Stimulated activated CD4-positive, alpha-beta T cell treated with anti-CD3 and anti-CD28 coated beads, Interleukin-4, amount 100 ng/mL, for 4 hours (primary cell): Measurements from ENCODE around the gene PRPF39.
"Not testable (repeated sequence)": the region's sequence is repeated elsewhere in the genome, so short reads cannot be mapped to it uniquely, and the experiment has no call there.

Source experiments
- DNase-seq, 2 experiments: peaks; one replicate each; pipeline ENCODE4 v3.0.0-alpha.2; 2020

PRPF39 gene, protein sequence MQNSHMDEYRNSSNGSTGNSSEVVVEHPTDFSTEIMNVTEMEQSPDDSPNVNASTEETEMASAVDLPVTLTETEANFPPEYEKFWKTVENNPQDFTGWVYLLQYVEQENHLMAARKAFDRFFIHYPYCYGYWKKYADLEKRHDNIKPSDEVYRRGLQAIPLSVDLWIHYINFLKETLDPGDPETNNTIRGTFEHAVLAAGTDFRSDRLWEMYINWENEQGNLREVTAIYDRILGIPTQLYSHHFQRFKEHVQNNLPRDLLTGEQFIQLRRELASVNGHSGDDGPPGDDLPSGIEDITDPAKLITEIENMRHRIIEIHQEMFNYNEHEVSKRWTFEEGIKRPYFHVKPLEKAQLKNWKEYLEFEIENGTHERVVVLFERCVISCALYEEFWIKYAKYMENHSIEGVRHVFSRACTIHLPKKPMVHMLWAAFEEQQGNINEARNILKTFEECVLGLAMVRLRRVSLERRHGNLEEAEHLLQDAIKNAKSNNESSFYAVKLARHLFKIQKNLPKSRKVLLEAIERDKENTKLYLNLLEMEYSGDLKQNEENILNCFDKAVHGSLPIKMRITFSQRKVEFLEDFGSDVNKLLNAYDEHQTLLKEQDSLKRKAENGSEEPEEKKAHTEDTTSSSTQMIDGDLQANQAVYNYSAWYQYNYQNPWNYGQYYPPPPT

DNA sequence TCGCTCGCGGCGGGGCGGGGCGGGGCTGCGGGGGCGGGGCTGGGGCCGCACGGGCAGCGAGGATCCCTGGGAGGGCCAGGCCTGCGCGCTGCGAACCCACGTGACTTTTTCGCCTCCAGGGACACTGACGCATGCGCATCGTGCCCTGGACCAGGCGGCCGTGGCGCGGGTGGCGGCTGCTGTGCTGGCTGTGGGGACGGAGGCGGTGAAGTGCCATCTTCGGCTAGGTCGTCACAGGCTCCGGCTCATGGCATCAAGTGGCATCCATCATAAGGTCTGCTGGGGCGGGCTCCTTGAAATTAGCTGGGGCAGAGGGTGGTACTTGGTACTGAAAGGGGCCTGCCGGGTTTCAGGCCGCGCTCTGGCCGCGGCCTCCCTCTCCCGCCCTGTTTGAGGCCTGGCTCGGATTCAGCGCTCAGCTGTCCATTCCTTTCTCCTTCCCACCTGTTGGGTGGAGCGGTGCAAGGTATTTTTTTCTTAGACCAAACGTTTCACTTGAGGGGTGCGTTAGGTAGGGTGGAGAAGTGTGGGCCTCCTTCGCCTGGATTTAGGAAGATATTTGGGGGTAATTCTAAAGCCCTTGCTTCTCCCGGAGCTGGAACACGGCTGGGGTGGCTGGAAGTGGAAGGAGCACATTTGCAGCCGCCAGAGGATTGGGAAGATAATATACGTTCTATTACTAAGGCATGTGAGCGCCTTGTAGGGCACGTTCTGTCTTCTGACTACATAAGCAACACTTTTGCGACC is at the start of gene PRPF39:
Gene PRPF39 (plus strand): TSS at position 141 of the 747 bp plus-strand sequence. CDS start 11,124 bp downstream, outside the sequence.
- DNase-seq = peak; percentile 94 to 95

DNA sequence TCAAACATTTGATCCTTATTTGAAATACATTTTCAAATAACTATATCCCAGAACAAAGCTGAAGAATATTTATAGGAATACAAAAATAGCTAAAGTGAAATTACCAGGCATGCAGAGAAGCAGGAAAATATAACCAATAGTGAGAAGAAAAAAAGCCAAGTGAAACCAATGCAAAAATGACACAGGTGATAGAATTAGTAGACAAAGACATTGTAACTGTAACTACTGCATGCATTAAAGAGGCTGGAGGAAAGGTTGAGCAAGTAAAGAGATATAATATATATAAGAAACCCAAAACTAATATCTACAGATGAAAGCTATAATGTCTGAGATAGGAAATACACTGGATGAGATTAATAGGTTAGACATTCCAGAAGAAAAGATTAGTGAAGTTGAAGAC is 49.2 kb upstream of the PRPF39 start:
- DNase-seq = no peak

DNA sequence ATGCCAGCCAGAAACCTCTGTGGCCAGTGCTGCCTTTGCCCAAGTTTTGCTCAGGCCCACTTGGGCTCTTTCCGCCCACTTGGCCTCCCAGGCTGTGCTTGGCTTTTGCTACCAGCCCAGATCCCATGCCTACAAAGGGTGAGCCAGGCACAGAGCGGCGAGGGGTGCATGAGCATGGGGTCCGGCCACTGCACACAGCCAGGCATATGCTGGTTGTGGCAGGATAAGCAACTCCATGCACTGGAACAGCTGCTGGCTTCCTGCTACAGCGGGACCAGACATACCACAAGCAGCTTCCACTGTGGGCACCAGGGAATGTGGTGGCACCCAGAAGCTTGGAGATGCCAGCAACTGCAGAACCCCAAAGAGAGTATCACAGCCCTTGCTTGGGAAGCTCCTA is 45.7 kb upstream of the PRPF39 start:
- DNase-seq = no peak

DNA sequence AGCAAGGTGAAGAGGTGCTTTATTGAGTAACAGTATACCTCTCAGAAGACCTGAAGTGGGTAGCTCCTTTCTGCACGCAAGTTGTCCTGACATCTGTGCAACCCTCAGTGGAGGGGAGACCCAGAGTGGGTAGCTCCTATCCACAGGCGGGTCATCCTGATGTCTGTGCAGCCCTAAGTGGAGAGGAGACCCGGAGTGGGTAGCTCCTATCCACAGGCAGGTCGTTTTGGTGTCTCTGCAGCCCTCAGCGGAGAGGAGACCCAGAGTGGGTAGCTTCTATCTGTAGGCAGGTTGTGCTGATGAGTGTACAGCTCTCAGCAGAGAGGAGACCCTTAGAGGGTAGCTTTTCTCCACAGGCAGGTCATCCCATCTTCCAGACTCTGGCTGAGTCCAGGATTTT is 45.1 kb upstream of the PRPF39 start:
- DNase-seq = no peak

DNA sequence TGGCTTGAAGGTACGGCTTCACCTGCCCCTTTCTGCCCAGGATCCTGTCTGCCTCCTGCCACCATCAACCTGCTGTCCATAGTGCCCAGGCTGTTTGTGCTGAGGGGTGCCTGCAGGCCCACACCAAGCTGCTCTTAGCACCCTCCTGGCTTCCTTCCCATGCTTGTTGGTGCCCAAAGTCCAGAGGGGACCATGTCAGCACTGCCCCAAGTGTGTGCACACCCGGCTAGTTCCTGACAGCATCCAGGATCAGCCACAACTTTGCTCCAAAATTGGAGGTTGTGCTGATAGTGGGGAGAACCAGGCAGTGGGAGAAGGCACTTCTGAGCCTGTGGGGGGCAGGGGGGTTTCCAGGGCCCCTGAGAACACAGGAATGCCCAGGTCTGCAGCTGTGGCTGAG is 44.5 kb upstream of the PRPF39 start:
- no peak for DNase-seq

DNA sequence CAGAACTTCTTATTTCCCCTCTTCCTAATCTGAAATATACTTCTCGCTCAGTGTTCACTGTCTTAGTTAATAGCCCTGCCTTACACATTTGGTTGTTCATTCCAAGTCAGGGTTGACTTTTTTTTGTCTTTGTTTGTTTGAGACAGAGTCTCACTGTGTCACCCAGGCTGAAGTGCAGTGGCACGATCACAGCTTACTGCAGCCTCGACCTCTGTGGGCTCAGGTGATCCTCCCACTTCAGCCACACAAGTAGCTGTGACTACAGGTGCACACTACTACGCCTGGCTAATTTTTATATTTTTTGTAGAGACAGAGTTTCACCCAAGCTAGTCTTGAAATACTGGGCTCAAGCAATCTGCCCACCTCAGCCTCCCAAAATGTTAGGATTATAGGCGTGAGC is 42.3 kb upstream of the PRPF39 start:
- no peak for DNase-seq

DNA sequence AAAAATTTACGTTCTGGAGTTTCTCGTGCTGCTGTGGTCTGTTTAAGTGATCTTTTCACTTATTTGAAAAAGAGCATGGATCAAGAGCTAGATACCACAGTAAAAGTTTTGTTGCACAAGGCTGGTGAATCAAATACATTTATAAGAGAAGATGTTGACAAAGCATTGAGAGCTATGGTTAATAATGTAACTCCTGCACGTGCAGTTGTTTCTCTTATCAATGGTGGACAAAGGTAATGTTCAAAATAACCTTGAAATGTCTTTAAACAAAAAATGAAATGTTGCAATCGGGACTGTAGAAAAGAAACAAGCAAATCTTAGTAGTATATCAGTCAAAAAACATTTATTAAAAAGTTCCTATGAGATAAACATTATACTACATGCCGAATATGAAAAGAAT is 39.3 kb upstream of the PRPF39 start:
- no peak for DNase-seq

DNA sequence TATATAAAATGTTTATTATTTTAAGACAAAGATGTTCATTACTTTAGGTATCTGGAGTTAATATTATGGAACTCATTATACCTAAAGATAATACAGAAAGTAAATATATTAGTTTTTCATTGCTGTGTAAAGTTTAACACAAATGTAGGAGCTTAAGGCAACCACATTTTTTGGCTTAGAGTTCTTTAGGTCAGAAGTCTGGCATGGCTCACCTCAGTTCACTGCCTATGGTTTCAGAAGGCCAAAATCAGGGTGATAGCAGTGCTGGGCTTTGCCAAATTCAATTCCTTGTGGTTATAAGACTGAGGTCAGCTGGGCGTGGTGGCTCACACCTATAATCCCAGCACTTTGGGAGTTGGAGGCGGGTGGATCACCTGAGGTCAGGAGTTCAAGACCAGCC is 35.5 kb upstream of the PRPF39 start:
- DNase-seq = no peak

DNA sequence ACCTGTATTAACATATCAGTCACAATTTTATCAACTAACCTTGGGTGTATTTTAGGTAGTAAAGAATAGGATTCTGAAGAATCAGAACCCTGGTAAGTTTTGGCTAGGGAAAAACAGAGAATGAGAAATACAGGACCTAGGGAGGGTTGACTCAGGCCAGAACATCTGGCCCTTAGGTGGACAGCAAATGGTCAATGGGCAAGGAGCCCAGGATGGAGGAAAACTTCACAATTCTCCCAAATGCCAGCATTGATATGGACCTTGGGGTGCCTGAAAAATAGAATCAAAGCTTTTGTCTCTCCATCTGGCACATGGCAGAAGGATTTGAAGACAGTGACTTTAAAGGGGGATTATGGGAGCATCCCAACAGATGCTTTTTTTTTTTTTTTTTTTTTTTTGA is 32.7 kb upstream of the PRPF39 start:
- no peak for DNase-seq

DNA sequence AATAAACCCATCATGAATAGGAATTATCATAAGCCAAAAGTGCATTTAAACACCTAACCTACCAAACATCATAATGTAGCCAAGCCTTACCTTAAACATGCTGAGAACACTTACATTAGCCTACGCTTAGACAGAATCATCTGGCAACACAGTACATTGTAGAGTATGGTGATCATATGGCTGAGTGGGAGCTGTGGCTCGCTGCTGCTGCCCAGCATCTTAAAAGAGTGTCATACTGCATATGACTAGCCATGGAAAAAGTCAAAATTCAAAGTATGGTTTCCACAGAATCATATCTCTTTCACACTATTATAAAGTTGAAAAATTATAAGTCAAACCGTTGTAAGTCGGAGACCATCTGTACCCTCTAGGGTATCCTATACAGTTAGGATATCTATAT is 32.0 kb upstream of the PRPF39 start:
- DNase-seq = no peak

DNA sequence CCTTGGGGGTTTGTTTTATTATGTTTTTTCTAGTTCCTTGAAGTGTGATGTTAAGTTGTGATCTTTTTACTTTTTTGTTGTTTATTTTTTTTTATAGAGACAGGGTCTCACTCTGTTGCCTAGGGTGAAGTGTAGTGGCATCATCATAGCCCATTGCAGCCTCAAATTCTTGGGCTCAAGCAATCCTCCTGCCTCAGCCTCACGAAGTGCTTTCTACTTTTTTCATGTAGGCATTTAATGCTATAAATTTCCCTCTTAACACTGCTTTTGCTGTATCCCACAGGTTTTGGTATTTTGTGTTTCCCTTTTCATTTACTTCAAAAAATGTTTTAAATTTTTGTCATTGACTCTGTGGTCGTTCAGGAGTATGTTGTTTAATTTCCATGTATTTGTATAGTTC is 26.6 kb upstream of the PRPF39 start:
- DNase-seq = no peak

DNA sequence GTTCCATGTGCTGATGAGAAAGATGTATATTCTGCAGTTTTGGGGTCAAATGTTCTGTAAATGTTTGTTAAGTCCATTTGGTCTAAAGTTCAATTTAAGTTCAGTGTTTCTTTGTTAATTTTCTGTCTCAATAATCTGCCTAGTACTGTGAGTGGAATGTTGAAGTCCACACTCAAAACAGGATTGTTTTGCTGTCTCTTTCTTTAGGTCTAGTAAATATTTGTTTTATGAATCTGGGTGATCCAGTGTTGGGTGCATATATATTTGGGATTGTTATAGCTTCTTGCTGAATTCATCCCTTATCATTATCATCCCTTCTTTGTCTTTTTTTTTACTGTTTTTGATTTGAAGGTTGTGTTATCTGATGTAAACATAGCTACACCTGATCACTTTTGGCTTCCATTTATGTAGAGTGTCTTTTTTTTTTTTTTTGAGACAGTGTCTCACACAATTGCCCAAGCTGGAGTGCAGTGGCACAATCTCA is 26.0 kb upstream of the PRPF39 start:
- DNase-seq = no peak

DNA sequence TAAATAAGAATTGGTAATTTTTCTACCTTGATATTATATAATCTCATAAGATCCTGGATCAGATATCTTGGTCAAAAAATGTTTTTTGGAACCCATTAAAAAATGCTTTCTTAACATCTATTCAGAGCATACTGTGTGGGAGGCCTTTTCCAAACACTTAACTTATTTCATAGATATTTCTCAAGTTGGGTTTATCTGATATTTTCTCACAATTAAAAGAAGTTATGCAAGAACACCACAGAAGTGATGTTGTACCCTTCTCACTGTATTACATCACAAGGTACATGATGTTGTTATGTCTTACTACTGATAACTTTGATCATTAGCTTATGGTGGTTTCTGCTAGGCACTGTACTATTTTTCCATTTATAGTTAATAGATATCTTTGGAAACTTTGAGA is 23.4 kb upstream of the PRPF39 start:
- no peak for DNase-seq

DNA sequence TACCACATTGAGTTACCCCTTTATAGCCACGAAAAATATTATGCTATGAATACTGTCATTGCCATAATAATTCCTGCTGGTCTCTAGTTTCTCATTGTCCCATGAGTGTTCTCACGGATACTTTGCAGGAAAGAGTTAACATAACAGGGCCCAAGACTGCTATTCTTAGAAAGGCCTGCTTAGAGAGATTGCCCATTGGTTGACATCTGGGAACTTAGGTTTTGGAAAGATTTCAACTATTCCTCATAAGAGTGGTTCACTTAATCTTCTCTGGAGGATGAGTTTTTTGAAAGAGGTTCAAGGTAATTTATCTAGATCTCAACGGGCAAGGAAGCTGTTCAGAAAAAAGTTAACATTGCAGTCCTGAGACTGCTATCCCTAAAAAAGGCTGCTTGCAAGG is 18.4 kb upstream of the PRPF39 start:
- no peak for DNase-seq

DNA sequence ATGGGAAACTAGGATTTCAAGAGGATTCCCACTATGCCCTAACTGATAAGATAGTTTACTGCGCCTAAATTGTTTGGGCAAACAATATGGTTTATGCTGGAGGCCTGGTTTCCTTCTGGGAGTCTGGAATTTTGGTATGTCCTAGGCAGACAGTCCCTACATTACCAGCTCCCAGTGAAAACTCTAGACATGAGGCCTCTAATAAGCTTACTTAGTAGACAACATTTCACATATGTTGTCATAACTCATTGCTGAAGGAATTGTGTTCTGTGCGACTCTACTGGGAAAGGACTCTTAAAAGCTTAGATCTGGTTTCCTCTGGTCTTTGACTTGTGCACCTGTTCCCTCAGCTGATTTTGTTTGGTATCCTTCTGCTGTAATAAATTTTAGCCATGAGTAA is 18.0 kb upstream of the PRPF39 start:
- DNase-seq = no peak

DNA sequence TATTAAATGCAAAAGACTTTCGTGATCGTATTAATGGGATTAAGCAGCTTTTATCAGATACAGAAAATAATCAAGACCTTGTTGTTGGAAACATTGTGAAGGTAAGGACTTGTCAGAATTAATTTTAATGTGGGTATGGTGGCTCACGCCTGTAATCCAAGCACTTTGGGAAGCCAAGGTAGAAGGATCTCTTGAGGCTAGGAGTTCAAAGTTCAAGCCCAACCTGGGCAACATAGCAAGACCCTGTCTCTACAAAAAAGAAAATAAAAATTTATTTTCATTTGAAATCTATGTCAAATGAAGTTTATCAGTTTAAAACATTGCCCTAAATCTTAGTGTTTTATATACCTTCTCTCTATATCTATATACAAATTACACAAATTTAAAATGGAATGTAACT is 17.2 kb upstream of the PRPF39 start:
- DNase-seq = no peak

DNA sequence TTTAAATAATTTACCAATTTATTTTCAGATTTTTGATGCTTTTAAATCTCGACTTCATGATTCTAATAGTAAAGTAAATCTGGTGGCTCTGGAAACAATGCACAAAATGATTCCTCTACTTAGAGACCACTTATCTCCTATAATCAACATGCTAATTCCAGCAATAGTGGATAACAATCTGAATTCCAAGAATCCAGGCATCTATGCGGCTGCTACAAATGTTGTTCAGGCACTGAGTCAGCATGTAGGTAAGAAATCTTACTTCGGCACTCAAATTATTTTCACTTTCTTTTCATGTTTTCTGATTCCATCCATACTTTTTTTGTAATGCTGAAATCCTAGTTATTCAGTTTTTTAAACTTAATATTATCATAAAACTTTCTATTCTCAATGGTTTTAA is 15.5 kb upstream of the PRPF39 start:
- DNase-seq = no peak

DNA sequence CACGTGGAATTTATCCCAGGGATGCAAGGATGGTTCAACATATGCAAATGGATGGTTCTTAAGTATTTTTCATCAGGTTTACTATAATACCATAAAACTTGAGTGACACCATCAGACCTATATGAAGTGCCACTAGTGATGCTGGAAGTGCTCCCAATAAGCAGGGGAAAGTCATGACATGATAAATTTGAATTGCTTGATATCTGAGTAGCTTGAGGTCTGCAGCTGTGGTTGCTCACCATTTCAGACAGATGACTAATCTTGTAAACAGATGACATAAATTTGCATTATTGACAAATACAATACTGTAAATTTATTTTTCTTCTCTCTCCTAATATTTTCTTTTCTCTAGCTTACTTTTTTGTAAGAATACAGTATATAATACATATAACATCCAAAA is 13.7 kb upstream of the PRPF39 start:
- no peak for DNase-seq

DNA sequence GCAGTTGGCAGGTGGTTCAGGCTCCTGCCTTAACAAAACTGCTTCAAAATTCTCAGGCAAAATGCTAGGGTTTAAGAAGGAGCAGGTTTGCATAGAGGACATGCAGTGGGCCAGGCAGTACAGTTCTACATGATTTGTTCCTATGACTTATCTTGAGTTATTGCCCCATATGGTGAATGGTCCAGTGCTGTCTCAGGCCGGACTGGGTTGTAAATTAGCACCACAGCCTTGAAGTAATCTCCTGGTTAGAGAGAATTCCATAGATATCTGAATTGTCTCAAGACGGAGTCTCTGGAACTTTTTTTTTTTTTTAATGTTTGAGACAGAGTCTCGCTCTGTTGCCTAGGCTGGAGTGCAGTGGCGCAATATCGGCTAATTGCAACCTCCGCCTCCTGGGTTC is 11.8 kb upstream of the PRPF39 start:
- no peak for DNase-seq

DNA sequence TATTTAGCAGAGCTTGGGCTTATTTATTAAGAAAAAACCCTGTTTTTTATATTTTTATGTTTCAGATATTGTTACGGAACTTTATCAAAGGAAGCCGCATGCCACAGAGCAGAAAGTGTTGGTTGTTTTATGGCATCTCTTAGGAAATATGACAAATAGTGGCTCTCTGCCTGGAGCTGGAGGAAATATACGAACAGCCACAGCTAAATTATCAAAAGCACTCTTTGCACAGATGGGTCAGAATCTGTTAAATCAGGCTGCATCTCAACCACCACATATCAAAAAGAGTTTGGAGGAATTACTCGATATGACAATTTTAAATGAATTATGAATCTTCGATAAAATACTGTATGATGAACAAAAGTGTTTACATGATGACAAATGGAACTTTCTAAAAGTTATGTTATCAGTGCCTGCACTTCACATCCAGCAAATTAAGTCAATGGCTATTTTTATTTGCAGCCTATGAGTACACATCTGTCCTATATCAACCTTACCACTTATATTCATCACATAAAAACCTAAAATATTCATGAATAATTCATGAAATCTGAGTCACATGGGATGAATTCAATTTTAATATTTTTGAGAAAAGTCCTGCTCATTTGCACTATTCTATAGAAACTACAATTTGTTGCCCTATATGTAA is 10.6 kb upstream of the PRPF39 start:
- DNase-seq = no peak

DNA sequence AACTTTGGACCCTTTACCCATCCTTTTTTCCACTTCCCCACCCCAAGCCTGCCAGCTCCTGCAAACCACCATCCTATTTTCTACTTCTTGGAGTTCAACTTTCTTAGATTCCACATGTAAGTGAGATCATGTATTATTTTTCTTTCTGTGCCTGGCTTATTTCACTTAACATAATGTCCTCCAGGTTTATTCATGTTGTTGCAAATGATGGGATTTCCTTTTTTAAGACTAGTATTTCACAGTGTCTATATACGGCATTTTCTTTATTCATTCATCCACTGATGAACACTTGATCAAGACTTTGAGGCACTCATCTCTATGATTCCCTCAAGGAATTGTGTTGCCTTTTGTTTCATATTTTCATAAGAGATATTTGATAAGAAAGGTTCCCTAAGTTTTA is 5.6 kb upstream of the PRPF39 start:
- DNase-seq = no peak

DNA sequence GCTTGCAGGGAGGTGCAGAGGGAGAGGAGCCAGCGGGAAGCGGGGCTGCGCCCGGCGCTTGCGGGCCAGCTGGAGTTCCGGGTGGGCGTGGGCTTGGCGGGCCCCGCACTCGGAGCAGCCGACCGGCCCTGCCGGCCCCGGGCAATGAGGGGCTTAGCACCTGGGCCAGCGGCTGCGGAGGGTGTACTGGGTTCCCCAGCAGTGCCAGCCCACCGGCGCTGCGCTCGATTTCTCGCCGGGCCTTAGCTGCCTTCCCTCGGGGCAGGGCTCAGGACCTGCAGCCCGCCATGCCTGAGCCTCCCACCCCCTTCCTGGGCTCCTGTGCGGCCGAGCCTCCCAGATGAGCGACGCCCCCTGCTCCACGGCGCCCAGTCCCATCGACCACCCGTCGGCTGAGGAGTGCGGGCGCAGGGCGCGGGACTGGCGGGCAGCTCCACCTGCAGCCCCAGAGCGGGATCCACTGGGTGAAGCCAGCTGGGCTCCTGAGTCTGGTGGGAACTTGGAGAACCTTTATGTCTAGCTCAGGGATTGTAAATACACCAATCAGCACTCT is 3.4 kb upstream of the PRPF39 start:
- not testable (repeated sequence) for DNase-seq

DNA sequence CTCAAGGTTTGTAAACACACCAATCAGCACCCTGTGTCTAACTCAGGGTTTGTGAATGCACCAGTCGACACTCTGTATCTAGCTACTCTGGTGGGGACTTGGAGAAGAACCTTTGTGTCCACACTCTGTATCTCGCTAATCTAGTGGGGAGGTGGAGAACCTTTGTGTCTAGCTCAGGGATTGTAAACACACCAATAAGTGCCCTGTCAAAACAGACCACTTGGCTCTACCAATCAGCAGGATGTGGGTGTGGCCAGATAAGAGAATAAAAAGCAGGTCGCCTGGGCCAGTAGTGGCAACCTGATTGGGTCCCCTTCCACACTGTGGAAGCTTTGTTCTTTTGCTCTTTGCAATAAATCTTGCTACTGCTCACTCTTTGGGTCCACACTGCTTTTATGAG is 2.8 kb upstream of the PRPF39 start:
- not testable (repeated sequence) for DNase-seq
